Stomach (tissue), 9 donors: ENCODE data around the gene KIT. TPM values are rescaled to one million over a fixed set of nuclear protein-coding genes. Genes with fewer than 3 reads are reported as not detected.

Source experiments
- DNase-seq, 2 donors: peaks; one replicate each; pipeline versions ENCODE4 v3.0.0 to v3.0.0-alpha.2; 2013 to 2019
- H3K27ac ChIP-seq, 5 donors: fragments of 200-600 bp in 4 of 5; sonication (generic) in 4 of 5; one replicate each; pipeline ENCODE4 v1.5.1; 2013 to 2019; ENCODE audit warnings: mild to moderate bottlenecking in 1 of 5, moderate library complexity in 1 of 5
- H3K27me3 ChIP-seq, 3 donors: fragments of 200-600 bp; sonication (generic); one replicate each; pipeline ENCODE4 v1.5.1; 2017 to 2019; ENCODE audit warnings: mixed run types in 1 of 3
- H3K36me3 ChIP-seq, 4 donors: fragments of 200-600 bp; sonication (generic); 1 replicate in 3 of 4; 2 replicates in 1 of 4; pipeline ENCODE4 v1.5.1; 2016 to 2019
- H3K4me1 ChIP-seq, 4 donors: fragments of 200-600 bp; sonication (generic); one replicate each; pipeline ENCODE4 v1.5.1; 2016 to 2019
- H3K4me3 ChIP-seq, 4 donors: fragments of 200-600 bp; sonication (generic) in 3 of 4; one replicate each; pipeline ENCODE4 v1.5.1; 2016 to 2019; ENCODE audit warnings: mild to moderate bottlenecking in 1 of 4
- H3K9me3 ChIP-seq, 4 donors: fragments of 200-600 bp; sonication (generic); one replicate each; pipeline ENCODE4 v1.5.1; 2016 to 2019
- EP300 ChIP-seq: sonication (generic); formaldehyde crosslinking; IDR thresholded peaks from one replicate; pipeline ENCODE4 v1.6.1; 2017; ENCODE audit warnings: antibody characterized with exemption
- POLR2A ChIP-seq, 4 donors: fragments of 450-650 bp; IDR thresholded peaks; one replicate each; pipeline ENCODE4 v1.6.1; 2016; ENCODE audit warnings: antibody characterized with exemption in 4 of 4, control low read depth in 2 of 4, mild to moderate bottlenecking in 1 of 4, moderate library complexity in 1 of 4
- POLR2AphosphoS5 ChIP-seq, 3 donors: sonication (generic); formaldehyde crosslinking; IDR thresholded peaks; one replicate each; pipeline ENCODE4 v1.6.1; 2016; ENCODE audit warnings: antibody characterized with exemption in 3 of 3
- WGBS, 5 donors: extraction: QIAGEN DNeasy Blood & Tissue Kit in 3 of 5; methylation state at CpG; one replicate each; pipeline versions ENCODE4 v1.1.5 to v1.1.7; 2013 to 2018; 5-methylcytosine and 5-hydroxymethylcytosine counted together
- intact Hi-C: fragments of 100-400 bp; cut with DNase I; formaldehyde crosslinking; loops from one replicate; pipeline ENCODE4 v1.15.1; 2023; ENCODE audit warnings: low total_unique reads
- polyA plus RNA-seq, 3 donors: library from polyadenylated mRNA; stranded (reverse); fragments of 200-250 nt; gene quantifications; one replicate each; pipeline ENCODE4 v1.2.3, GENCODE V29; 2013
- total RNA-seq, 5 donors: library from RNA; depleted of rRNA; stranded (reverse); fragments of >200 nt; gene quantifications; one replicate each; pipeline versions ENCODE4 v1.1.0 to v1.2.3, GENCODE V29; 2014 to 2016
- TF ChIP-seq, protein P1 (sequence below), 7 experiments: fragments of 450-650 bp in 4 of 7; fragments of 200-600 bp in 3 of 7; sonication (generic) in 3 of 7; IDR thresholded peaks; one replicate each; pipeline ENCODE4 v1.5.1; 2016 to 2019; ENCODE audit warnings: antibody characterized with exemption in 7 of 7, control low read depth in 2 of 7, mild to moderate bottlenecking in 1 of 7
- donor health status: healthy with polysubstance abuse.
- donor health status: Bipolar disorder and iron deficiency.
- donor health status: healthy.

KIT gene
- total and polyA plus RNA-seq, 8 donors = 1.9 to 55.8 (median 13.1) TPM

DNA sequence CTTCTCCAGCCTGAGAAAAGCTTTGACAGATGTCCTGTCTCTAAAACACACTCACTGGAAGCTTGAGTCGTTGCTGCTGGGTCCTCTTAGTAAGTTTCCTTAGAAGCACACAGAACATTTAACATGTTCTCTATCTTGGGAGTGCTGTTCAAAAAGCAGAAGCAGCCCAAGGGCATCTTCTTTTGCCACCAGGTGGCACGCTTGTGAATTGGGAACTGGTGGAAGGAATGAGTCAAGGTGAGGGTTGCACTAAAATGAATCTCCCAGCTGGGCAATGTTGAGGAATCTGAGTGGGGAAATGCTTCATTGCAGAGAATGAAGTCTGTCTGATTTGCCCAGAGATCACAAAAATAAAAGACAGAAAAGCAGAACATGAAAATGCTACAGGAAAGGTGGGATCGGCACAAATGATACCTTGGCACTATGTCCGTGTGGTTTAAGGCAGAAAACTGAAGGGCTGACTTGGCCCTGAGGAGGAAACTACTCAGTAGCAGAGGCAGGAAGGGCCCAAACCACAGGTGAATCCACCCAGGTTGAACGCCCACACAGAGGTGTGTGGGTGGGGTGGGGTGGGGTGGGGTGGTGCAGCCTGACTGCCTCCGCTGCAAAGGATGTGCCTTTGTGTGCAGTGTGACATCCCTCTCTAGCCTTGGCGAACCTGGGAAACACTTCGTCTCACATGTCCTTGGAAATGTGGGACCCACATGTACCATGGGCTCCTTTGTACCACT is 26.0 kb downstream of the KIT start:
- Histone ChIP-seq H3K4me1 (no peaks in the 10 kb centered on the region), H3K27me3 (no peaks in the 10 kb centered on the region), H3K9me3 (no peaks in the 10 kb centered on the region), H3K4me3 (no peak overlapping the region), H3K27ac (no peak overlapping the region), H3K36me3 (no peaks in the 10 kb centered on the region)
- intact Hi-C loops = no loop called here
- WGBS, 5 donors = 73 to 79% (median 78%) methylated on average over 8 of the region's 8 CpGs
- TF ChIP-seq, protein P1, sequence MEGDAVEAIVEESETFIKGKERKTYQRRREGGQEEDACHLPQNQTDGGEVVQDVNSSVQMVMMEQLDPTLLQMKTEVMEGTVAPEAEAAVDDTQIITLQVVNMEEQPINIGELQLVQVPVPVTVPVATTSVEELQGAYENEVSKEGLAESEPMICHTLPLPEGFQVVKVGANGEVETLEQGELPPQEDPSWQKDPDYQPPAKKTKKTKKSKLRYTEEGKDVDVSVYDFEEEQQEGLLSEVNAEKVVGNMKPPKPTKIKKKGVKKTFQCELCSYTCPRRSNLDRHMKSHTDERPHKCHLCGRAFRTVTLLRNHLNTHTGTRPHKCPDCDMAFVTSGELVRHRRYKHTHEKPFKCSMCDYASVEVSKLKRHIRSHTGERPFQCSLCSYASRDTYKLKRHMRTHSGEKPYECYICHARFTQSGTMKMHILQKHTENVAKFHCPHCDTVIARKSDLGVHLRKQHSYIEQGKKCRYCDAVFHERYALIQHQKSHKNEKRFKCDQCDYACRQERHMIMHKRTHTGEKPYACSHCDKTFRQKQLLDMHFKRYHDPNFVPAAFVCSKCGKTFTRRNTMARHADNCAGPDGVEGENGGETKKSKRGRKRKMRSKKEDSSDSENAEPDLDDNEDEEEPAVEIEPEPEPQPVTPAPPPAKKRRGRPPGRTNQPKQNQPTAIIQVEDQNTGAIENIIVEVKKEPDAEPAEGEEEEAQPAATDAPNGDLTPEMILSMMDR (IDR thresholded peaks at IDR 0.05) = peak in 3 of 7 experiments; percentile 5 to 38 (median 18)
- no peak for TF ChIP-seq POLR2AphosphoS5 (IDR thresholded peaks at IDR 0.05)
- peak; percentile 42 to 46 for DNase-seq

DNA sequence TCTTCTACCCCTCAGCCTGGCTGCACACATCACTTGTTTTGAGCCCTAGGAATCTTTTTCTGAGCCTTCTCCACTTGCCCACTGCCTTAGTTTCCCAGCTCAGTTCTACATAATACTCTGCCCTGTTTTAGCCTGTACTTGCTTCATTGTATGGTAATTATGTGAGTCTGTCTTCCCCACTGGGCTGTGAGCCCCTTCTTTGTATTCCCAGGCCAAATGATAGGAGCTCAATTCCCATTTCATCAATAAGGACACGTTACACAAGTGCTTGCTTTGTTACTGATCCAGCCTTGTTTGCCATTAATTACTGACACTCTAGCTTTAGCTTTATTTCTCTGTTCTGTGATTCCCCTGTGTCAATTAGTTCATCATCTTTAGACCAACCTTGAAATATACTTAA is 28.1 kb downstream of the KIT start:
- TF ChIP-seq POLR2AphosphoS5 (IDR thresholded peaks at IDR 0.05) = no peak
- H3K4me3 ChIP-seq = no peak overlapping the region
- intact Hi-C loops = no loop called here
- H3K27ac ChIP-seq = no peak overlapping the region
- WGBS, 5 donors = 75 to 93% (median 90%) methylated on average over 1 of the region's 1 CpG
- DNase-seq = no peak
- no peaks in the 10 kb centered on the region for H3K9me3 ChIP-seq
- H3K27me3 ChIP-seq = no peaks in the 10 kb centered on the region
- H3K4me1 ChIP-seq = no peaks in the 10 kb centered on the region
- H3K36me3 ChIP-seq = no peaks in the 10 kb centered on the region

DNA sequence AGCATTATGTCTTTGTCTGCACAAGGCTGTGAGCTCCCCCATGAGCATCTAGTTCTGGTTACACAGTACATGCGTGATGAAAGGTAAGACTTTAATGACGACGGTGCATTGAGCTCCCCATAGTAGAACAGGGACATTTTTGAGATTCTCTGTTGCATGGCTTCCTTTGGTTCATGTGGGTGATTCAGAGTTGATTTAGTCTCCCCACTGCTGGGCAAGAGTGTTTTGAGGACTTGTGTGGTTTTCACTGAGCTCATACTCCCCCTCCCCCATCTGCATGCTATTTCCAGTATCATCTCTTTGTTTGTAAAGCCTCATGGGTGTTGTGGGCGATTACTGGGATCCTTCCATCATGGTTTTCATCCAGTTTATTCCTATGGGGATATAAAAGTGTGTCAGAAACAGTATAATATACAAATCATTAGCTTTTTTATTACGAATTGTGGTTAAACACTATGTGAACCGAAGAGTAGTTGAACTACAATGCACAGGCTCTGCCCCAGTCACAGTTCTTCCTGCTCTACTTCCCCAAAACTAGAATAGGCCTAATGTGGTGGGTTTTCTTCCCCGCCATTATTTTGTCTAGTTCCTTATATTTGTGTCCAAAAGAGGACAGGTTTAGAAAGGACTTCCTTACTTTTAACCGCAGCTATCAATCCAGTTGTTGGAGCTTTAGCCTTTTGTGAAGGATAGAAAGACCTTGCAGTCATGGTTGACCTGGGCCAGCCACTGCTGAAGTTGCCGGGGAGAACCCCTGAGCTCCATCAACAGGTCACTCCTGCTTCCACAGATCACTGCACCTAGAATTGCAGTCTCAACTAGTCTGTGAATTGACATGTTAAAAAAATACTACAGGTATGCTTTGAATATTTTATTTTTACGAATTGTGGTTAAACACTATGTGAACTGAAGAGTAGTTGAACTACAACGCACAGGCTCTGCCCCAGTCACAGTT is 30.4 kb downstream of the KIT start:
- Histone ChIP-seq H3K4me1 (no peaks in the 10 kb centered on the region), H3K36me3 (no peaks in the 10 kb centered on the region), H3K27me3 (no peaks in the 10 kb centered on the region), H3K27ac (no peak overlapping the region), H3K4me3 (no peak overlapping the region), H3K9me3 (no peaks in the 10 kb centered on the region)
- TF ChIP-seq, protein P1 (IDR thresholded peaks at IDR 0.05) = no peak
- no peak for TF ChIP-seq POLR2AphosphoS5 (IDR thresholded peaks at IDR 0.05)
- no peak for TF ChIP-seq POLR2A (IDR thresholded peaks at IDR 0.05)
- no peak for TF ChIP-seq EP300
- peak in 1 of 2 donors; percentile 20 for DNase-seq
- WGBS, 5 donors = 60 to 84% (median 75%) methylated on average over 11 of the region's 11 CpGs
- intact Hi-C loops = no loop called here

DNA sequence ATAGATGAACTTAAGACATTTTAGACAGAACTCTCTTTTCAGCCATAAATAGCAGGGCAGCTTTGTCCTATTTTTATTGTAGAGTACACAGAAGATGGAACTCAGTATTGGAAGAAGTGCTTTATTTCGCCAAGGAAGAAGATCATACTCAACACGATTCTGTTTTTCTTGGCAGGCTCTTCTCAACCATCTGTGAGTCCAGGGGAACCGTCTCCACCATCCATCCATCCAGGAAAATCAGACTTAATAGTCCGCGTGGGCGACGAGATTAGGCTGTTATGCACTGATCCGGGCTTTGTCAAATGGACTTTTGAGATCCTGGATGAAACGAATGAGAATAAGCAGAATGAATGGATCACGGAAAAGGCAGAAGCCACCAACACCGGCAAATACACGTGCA is 37.6 kb downstream of the KIT start:
- Histone ChIP-seq H3K4me1 (no peaks in the 10 kb centered on the region), H3K27me3 (no peaks in the 10 kb centered on the region), H3K27ac (no peak overlapping the region), H3K36me3 (no peaks in the 10 kb centered on the region), H3K9me3 (no peaks in the 10 kb centered on the region), H3K4me3 (no peak overlapping the region)
- no peak for DNase-seq
- intact Hi-C loops = no loop called here
- no peak for TF ChIP-seq POLR2AphosphoS5 (IDR thresholded peaks at IDR 0.05)
- 78 to 85% (median 80%) methylated on average over 12 of the region's 12 CpGs for WGBS, 5 donors

DNA sequence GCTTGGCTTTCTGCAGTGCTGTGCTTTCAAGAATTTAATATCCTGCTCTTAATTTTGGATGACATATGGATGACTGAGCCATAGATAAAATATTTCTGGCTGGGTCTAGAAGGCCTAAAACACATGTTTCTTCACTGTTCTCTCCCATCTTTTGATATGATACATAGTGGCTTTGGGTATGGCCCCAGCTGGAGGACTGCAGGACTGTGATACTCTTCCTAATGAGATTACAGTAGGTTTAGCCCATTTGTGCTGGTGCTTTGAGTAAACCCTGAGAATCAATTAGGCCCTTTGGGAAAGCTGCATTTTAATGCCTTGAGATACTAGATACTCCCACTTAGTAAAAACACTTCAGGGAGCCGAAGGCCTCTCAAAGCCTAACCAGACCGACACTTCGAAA is 38.0 kb downstream of the KIT start:
- Histone ChIP-seq H3K4me1 (no peaks in the 10 kb centered on the region), H3K9me3 (no peaks in the 10 kb centered on the region), H3K36me3 (no peaks in the 10 kb centered on the region), H3K27ac (no peak overlapping the region), H3K27me3 (no peaks in the 10 kb centered on the region), H3K4me3 (no peak overlapping the region)
- WGBS, 5 donors = 88 to 98% (median 94%) methylated on average over 3 of the region's 3 CpGs
- TF ChIP-seq POLR2A (IDR thresholded peaks at IDR 0.05) (no peak), POLR2AphosphoS5 (IDR thresholded peaks at IDR 0.05) (no peak), EP300 (no peak)
- TF ChIP-seq, protein P1 (IDR thresholded peaks at IDR 0.05) = no peak
- no peak for DNase-seq
- intact Hi-C loops = no loop called here
